Spleen (tissue), 7 donors: Measurements from ENCODE around the gene PPP2R5D.

Source experiments
- POLR2AphosphoS5 ChIP-seq, 3 donors: sonication (generic); formaldehyde crosslinking; IDR thresholded peaks; one replicate each; pipeline ENCODE4 v1.5.1; 2017; ENCODE audit warnings: antibody characterized with exemption in 3 of 3
- TF ChIP-seq, protein P1 (sequence below), 11 experiments: fragments of 200-600 bp in 7 of 11; fragments of 450-650 bp in 4 of 11; sonication (generic) in 4 of 11; IDR thresholded peaks in 8 of 11; conservative IDR thresholded peaks in 3 of 11; 1 replicate in 7 of 11; 2 replicates in 4 of 11; pipeline versions ENCODE4 v1.4.0 to v1.8.0; 2016 to 2021; ENCODE audit warnings: antibody characterized with exemption in 11 of 11, inconsistent platforms in 4 of 11, mild to moderate bottlenecking in 1 of 11
- donor health status: DM: no; HTN: no; CAD: no; lungs with moderate emphysema.
- donor health status: DM: no; HTN: no; CAD: no.
- donor health status: DM: no; HTN: no; CAD: no.

GRCh38 chr6:43055966-43056365 is 71.6 kb downstream of the PPP2R5D start:
- TF ChIP-seq, protein P1, sequence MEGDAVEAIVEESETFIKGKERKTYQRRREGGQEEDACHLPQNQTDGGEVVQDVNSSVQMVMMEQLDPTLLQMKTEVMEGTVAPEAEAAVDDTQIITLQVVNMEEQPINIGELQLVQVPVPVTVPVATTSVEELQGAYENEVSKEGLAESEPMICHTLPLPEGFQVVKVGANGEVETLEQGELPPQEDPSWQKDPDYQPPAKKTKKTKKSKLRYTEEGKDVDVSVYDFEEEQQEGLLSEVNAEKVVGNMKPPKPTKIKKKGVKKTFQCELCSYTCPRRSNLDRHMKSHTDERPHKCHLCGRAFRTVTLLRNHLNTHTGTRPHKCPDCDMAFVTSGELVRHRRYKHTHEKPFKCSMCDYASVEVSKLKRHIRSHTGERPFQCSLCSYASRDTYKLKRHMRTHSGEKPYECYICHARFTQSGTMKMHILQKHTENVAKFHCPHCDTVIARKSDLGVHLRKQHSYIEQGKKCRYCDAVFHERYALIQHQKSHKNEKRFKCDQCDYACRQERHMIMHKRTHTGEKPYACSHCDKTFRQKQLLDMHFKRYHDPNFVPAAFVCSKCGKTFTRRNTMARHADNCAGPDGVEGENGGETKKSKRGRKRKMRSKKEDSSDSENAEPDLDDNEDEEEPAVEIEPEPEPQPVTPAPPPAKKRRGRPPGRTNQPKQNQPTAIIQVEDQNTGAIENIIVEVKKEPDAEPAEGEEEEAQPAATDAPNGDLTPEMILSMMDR (IDR thresholded peaks at IDR 0.05 in 8 of 11, conservative IDR thresholded peaks at IDR 0.05 in 3 of 11) = no peak
- TF ChIP-seq POLR2AphosphoS5 (IDR thresholded peaks at IDR 0.05) = no peak
